HUES64 (cell line): ENCODE data around the gene CPEB1.
"Not testable (repeated sequence)": the region's sequence is repeated elsewhere in the genome, so short reads cannot be mapped to it uniquely, and the experiment has no call there.

Experiments
- H3K27ac ChIP-seq: 2 replicates; pipeline ENCODE4 v1.7.0; 2013; ENCODE audit warnings: low read depth, low read length, inconsistent platforms
- H3K27me3 ChIP-seq: 2 replicates; pipeline ENCODE4 v1.6.1; 2013; ENCODE audit warnings: mild to moderate bottlenecking, low read length; ENCODE audit not compliant: insufficient read depth
- H3K36me3 ChIP-seq: 2 replicates; pipeline ENCODE4 v1.6.1; 2013; ENCODE audit warnings: mild to moderate bottlenecking, low read length; ENCODE audit not compliant: insufficient read depth
- H3K4me1 ChIP-seq: 2 replicates; pipeline ENCODE4 v1.6.1; 2013; ENCODE audit warnings: mild to moderate bottlenecking, low read length, moderate library complexity; ENCODE audit not compliant: insufficient read depth
- H3K4me3 ChIP-seq: 2 replicates; pipeline ENCODE4 v1.5.1; 2013; ENCODE audit warnings: mild to moderate bottlenecking, low read length, moderate library complexity
- H3K9ac ChIP-seq: 2 replicates; pipeline ENCODE4 v1.6.1; 2013; ENCODE audit warnings: mild to moderate bottlenecking, low read depth, low read length
- H3K9me3 ChIP-seq: 2 replicates; pipeline ENCODE4 v1.6.1; 2013; ENCODE audit warnings: low read depth, low read length; ENCODE audit not compliant: insufficient read depth
- WGBS: fragments of 150-250, 120-280 bp; methylation state at CpG from one replicate; pipeline ENCODE4 v1.1.7; 2013; ENCODE audit warnings: missing lambda C conversion rate; 5-methylcytosine and 5-hydroxymethylcytosine counted together

The CPEB1 gene

GRCh38 chr15:82535151-82535550, 112.0 kb downstream of the CPEB1 start:
- WGBS = 97% methylated on average over 5 of the region's 5 CpGs
- not testable (repeated sequence) for H3K4me3 ChIP-seq, H3K27ac ChIP-seq, H3K9me3 ChIP-seq, H3K27me3 ChIP-seq, H3K9ac ChIP-seq
- Histone ChIP-seq H3K4me1 (peaks cover 14% of the 10 kb centered on the region), H3K36me3 (peaks cover 70% of the 10 kb centered on the region)

DNA sequence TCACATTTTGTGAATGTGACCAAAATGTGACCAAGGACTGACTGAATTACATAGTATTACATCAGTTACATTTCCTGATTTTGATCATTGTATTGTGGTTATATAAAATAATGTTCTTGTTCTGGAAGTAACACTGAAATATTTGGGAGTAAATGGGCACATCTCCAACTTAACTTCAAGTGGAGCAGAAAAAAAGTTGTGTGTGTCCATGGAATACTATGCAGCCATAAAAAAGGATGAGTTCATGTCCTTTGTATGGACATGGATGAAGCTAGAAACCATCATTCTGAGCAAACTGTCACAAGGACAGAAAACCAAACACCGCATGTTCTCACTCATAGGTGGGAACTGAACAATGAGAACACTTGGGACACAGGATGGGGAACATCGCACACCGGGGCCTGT, 112.7 kb downstream of the CPEB1 start:
- H3K27me3 ChIP-seq, H3K9ac ChIP-seq, H3K4me3 ChIP-seq, H3K27ac ChIP-seq, H3K9me3 ChIP-seq: not testable (repeated sequence)
- 96% methylated on average over 3 of the region's 3 CpGs for WGBS
- Histone ChIP-seq H3K36me3 (peaks cover 65% of the 10 kb centered on the region), H3K4me1 (peaks cover 14% of the 10 kb centered on the region)

GRCh38 chr15:82533801-82534200, 113.4 kb downstream of the CPEB1 start:
- Histone ChIP-seq H3K36me3 (peaks cover 59% of the 10 kb centered on the region), H3K4me1 (peaks cover 13% of the 10 kb centered on the region), H3K27ac (no peak overlapping the region), H3K9ac (no peak overlapping the region), H3K27me3 (no peaks in the 10 kb centered on the region), H3K9me3 (no peaks in the 10 kb centered on the region), H3K4me3 (no peak overlapping the region)
- WGBS = 94% methylated on average over 3 of the region's 3 CpGs

GRCh38 chr15:82532991-82533481, 114.1 kb downstream of the CPEB1 start:
- Histone ChIP-seq H3K4me1 (peaks cover 5% of the 10 kb centered on the region; the same call in 1 of the 2 replicates), H3K9ac (no peak overlapping the region), H3K36me3 (peaks cover 52% of the 10 kb centered on the region), H3K27ac (no peak overlapping the region), H3K4me3 (no peak overlapping the region), H3K27me3 (no peaks in the 10 kb centered on the region), H3K9me3 (no peaks in the 10 kb centered on the region)
- 94% methylated on average over 15 of the region's 15 CpGs for WGBS

DNA sequence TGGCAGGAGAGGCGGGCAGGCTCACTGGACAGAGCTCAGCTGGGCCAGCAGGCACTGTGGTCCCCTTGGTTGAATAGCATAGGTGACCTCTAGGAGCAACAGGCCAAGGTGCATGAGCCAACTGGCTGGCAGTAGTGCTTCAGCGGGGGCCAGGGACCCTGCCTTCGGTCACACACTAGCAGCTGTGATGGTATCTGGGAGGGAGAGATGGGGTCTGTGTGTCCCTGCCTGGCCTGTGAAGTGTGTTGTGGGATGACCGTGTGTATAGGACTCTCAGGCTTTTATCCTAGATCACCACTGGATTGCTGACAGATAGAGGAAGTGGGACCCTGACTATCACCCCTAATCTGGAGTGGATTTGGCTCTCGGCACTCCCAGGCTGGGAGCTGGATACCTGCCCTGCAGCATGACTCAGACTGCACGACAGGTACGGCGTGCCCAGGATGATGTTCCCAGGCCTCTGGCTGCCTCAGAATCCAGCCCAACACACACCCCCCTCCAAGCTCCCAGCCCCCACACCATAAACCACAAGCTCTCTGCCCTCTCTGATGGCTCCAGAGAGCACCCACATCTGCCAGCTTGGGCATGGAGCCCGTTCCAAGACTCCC, 114.7 kb downstream of the CPEB1 start:
- H3K4me1 ChIP-seq = 0 out of 2 replicates have a peak, but pooled peaks cover 3% of the 10 kb centered on the region
- H3K9me3 ChIP-seq = no peaks in the 10 kb centered on the region
- H3K4me3 ChIP-seq = no peak overlapping the region
- H3K9ac ChIP-seq = no peak overlapping the region
- H3K27ac ChIP-seq = no peak overlapping the region
- peaks cover 46% of the 10 kb centered on the region for H3K36me3 ChIP-seq
- H3K27me3 ChIP-seq = no peaks in the 10 kb centered on the region
- WGBS = 93% methylated on average over 9 of the region's 9 CpGs

- Histone ChIP-seq H3K9ac (no peak overlapping the region), H3K36me3 (peaks cover 39% of the 10 kb centered on the region), H3K4me1 (0 out of 2 replicates have a peak, but pooled peaks cover 3% of the 10 kb centered on the region), H3K9me3 (no peaks in the 10 kb centered on the region), H3K27ac (no peak overlapping the region), H3K4me3 (no peak overlapping the region), H3K27me3 (no peaks in the 10 kb centered on the region)
- 84% methylated on average over 10 of the region's 11 CpGs for WGBS
Observed at GRCh38 chr15:82531496-82532382, 115.4 kb downstream of the CPEB1 start.

DNA sequence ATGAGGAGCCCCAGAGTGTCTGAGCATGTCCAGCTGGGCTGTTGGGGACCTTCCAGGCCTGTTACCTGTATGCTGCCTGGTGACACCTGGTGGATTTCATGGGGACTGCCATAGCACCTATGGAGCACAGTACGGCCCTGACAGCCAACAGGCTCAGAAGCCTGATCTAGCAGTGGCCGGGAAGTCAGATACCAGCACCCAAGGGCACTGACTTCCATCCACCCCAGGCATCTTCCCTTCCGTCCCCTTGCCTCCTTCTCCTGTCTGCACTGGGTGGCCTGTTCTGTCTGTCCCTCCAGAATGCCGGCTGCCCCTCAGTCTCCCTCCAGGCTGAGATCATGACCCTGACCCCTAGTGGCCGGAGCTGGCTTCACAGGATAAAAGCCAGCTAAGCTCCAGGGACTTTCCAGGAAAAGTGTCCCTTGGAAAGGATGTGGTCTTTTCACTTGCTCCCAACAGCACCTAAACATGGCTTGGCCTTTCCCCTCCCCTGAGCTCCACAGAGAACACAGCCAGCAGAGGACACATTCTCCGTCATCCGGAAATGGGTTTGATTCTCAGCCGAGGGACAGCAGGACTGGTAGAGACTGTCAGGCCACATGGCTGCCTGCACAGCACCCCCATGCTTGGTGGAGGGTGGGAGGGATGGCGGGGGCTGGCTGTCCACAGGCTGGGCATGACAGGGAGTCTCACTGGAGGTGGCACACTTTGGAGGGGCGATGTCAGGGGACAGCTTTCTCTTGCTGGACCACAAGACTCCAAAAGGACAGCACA, 116.4 kb downstream of the CPEB1 start:
- WGBS = 26% methylated on average over 10 of the region's 10 CpGs

DNA sequence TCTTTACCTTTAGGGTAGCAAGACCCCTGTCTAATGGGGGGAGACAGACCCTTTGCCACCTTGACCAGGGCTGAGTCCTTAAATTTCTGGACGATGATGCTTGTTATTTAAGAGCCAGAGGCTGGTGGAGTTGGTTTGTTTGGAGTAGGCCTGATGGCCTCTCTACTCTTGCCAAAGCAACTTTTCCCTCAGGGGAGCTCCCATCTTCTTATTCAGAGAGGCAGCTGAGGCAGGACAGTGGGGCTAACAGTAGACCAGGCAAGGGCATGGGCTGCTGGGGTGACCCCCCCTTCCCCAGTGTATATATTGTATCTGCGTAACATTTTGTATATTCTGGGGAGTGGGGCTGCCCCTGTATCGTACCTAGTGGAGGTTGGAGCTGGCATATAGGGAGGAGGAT, 117.2 kb downstream of the CPEB1 start:
- Histone ChIP-seq H3K4me3 (no peak overlapping the region), H3K4me1 (0 out of 2 replicates have a peak, but pooled peaks cover 3% of the 10 kb centered on the region), H3K9me3 (no peaks in the 10 kb centered on the region), H3K27me3 (no peaks in the 10 kb centered on the region), H3K36me3 (peaks cover 21% of the 10 kb centered on the region), H3K9ac (no peak overlapping the region), H3K27ac (no peak overlapping the region)
- 95% methylated on average over 3 of the region's 3 CpGs for WGBS

More for the DNA sequence above, 116.4 kb downstream of the CPEB1 start:
- Histone ChIP-seq H3K4me3 (peak overlapping the region; percentile 36), H3K27me3 (no peaks in the 10 kb centered on the region), H3K36me3 (peaks cover 29% of the 10 kb centered on the region), H3K4me1 (0 out of 2 replicates have a peak, but pooled peaks cover 3% of the 10 kb centered on the region), H3K9ac (no peak overlapping the region), H3K9me3 (no peaks in the 10 kb centered on the region), H3K27ac (no peak overlapping the region)

DNA sequence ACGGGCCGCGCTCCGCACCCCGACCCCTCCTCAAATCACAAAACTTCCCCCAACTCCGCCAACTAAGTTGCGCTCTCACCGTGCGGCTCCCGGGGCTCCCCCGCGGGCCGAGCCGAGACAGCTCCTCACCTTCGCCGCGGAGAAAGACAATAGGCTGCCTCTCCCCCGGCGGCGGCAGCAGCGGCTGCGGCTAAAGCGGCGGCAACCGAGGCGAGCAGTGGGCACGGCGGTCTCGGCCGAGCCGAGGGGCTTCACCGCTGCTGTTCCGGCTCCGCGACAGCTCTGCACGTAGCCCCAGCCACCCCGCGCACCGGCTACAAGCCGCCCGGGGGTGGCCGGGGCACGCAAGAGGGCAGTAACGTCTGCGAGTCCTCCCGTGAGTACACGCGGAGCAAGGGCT, 133.6 kb downstream of the CPEB1 start:
- H3K27ac ChIP-seq, H3K4me3 ChIP-seq, H3K4me1 ChIP-seq, H3K27me3 ChIP-seq, H3K9me3 ChIP-seq, H3K36me3 ChIP-seq, H3K9ac ChIP-seq: not testable (repeated sequence)
- WGBS = no CpG with 5 or more reads among the region's 48 CpGs

DNA sequence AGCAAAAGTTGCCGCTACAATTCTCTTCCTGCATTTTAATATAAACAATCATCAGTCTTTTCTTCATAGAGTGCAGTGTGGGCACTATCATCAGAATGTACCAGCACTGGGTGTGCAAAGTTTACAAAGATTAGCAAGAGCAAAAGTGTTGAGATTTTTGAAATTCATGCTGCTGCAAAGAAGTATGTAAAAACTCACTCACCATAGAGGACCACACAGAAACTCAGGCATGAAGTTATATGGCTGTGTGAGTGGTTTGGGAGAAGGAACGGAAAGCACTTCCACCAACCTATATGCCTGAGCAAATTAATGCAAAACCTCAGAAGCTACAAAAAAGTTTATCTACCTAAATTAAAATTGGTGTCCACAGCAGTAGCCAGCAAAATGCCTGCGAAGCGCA, 139.5 kb downstream of the CPEB1 start:
- not testable (repeated sequence) for H3K27me3 ChIP-seq, H3K36me3 ChIP-seq, H3K4me3 ChIP-seq, H3K9ac ChIP-seq, H3K9me3 ChIP-seq, H3K4me1 ChIP-seq, H3K27ac ChIP-seq
- no CpG with 5 or more reads among the region's 4 CpGs for WGBS

DNA sequence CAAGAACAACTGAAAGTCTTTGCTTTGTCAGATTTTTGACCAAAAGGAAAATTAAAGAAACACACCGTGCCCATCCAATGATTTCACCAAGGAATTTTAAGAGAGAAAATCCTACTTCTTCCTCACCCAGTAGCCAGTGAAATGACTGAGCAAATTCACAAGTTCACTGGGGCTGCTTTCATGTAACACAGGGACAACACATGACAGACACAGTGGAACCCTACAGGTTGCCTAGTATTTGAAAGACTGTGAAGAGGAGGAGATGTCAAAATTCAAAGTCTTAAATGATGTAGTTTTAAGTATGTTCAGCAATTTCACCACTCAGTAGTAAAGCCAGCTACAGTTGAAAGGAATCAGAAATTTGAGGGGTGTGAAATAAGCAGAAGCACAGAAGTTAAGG, 140.1 kb downstream of the CPEB1 start:
- not testable (repeated sequence) for H3K27ac ChIP-seq, H3K4me3 ChIP-seq, H3K27me3 ChIP-seq, H3K4me1 ChIP-seq, H3K36me3 ChIP-seq, H3K9me3 ChIP-seq, H3K9ac ChIP-seq
- WGBS = no CpG with 5 or more reads among the region's 1 CpG
